HUES6 (cell line): ENCODE data around the gene PITX2.

ENCODE experiments used
- H3K27ac ChIP-seq: 2 replicates; pipeline ENCODE4 v1.7.0; 2013; ENCODE audit warnings: low read depth, mild to moderate bottlenecking, low read length, inconsistent platforms
- H3K27me3 ChIP-seq: 2 replicates; pipeline ENCODE4 v1.6.1; 2013; ENCODE audit warnings: low read length; ENCODE audit not compliant: control insufficient read depth, insufficient read depth
- H3K36me3 ChIP-seq: 2 replicates; pipeline ENCODE4 v1.6.1; 2013; ENCODE audit warnings: low read length; ENCODE audit not compliant: control insufficient read depth, insufficient read depth
- H3K4me1 ChIP-seq: 2 replicates; pipeline ENCODE4 v1.6.1; 2013; ENCODE audit warnings: low read length; ENCODE audit not compliant: control insufficient read depth, insufficient read depth
- H3K4me3 ChIP-seq: 2 replicates; pipeline ENCODE4 v1.5.1; 2013; ENCODE audit warnings: low read depth, low read length
- H3K9ac ChIP-seq: one replicate; pipeline ENCODE4 v1.6.1; 2013; ENCODE audit warnings: mild to moderate bottlenecking, low read length
- H3K9me3 ChIP-seq: 2 replicates; pipeline ENCODE4 v1.6.1; 2013; ENCODE audit warnings: low read depth, low read length; ENCODE audit not compliant: control insufficient read depth, insufficient read depth

PITX2 gene

DNA sequence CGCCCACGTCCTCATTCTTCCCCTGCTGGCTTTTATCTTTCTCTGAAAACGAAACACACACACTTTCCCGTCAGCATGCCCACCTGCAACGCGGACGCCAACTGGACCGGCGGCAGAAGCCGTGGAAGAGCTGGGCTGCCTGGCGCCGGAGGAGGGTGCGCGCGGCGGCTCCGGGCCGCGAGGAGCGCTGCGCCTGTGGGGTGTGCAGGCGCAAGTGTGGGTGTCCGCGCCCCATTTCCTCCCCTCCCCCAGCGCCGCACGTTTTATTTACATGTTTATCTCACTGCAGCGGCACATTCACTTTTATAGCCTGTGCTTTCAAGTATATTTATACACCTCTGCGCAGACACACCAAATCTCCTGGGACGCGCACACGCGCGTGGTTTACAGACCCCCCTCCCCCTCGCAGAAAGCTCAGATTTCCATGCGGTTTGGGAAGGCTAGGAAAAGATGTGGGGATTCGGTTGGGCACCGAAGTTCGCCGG, 1.5 kb downstream of the PITX2 start:
- peak overlapping the region; percentile 80; the same call in 1 of the 2 replicates for H3K27ac ChIP-seq
- H3K27me3 ChIP-seq: peaks cover 98% of the 10 kb centered on the region
- H3K4me3 ChIP-seq: peak overlapping the region; percentile 66
- peaks cover 57% of the 10 kb centered on the region for H3K4me1 ChIP-seq
- no peaks in the 10 kb centered on the region for H3K36me3 ChIP-seq
- peak overlapping the region; percentile 99 for H3K9ac ChIP-seq
- no peaks in the 10 kb centered on the region for H3K9me3 ChIP-seq

DNA sequence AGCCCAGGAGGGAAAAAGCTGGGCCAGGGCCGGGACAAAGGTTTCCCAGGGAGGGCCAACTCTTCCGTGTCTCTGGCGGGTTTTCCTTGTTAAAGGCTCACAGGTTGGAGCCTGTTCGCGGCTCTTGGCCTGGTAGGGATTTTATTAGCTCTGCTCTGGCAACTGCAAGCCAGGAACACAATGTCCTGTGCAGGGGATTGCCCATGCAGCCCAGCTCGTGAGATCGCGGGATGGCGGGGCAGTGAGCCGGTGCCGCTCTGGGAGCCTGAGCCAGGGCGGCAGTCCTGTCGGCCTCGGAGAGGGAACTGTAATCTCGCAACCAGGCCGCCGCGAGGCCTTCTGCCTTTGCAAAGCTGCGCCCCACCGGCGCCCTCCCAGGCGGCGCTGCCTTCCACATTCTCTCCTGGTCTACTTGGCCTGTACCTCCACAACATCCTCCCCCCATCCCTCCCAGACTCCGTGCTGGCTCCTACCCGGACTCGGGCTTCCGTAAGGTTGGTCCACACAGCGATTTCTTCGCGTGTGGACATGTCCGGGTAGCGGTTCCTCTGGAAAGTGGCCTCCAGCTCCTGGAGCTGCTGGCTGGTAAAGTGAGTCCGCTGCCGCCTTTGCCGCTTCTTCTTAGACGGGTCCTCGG, 2.1 kb downstream of the PITX2 start:
- peak overlapping the region; percentile 80; the same call in 1 of the 2 replicates for H3K27ac ChIP-seq
- H3K36me3 ChIP-seq: no peaks in the 10 kb centered on the region
- H3K4me3 ChIP-seq: peak overlapping the region; percentile 66
- peak overlapping the region; percentile 99 for H3K9ac ChIP-seq
- H3K4me1 ChIP-seq: peaks cover 53% of the 10 kb centered on the region
- H3K27me3 ChIP-seq: peaks cover 98% of the 10 kb centered on the region
- no peaks in the 10 kb centered on the region for H3K9me3 ChIP-seq

DNA sequence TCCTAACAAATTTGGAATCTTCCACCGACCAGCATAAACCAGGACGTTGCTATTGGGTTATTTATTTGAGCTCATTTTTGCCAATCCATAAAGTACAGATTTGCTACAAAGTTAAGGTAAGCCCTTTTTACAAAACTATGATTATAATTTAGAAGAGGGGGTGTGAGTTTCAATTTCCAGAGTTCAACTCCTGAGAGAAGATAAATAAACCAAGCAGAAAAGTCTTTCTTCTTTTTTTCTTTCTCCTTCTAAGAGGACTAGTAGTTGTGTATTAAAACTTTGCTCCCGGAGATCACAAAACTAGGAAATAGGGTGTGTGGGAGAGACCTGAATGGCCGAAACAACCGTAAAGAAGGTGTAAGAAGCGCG, 2.6 kb downstream of the PITX2 start:
- Histone ChIP-seq H3K9ac (peak overlapping the region; percentile 99), H3K36me3 (no peaks in the 10 kb centered on the region), H3K9me3 (no peaks in the 10 kb centered on the region), H3K4me3 (peak overlapping the region; percentile 66), H3K27ac (peak overlapping the region; percentile 80; the same call in 1 of the 2 replicates), H3K27me3 (peaks cover 97% of the 10 kb centered on the region), H3K4me1 (peaks cover 50% of the 10 kb centered on the region)

DNA sequence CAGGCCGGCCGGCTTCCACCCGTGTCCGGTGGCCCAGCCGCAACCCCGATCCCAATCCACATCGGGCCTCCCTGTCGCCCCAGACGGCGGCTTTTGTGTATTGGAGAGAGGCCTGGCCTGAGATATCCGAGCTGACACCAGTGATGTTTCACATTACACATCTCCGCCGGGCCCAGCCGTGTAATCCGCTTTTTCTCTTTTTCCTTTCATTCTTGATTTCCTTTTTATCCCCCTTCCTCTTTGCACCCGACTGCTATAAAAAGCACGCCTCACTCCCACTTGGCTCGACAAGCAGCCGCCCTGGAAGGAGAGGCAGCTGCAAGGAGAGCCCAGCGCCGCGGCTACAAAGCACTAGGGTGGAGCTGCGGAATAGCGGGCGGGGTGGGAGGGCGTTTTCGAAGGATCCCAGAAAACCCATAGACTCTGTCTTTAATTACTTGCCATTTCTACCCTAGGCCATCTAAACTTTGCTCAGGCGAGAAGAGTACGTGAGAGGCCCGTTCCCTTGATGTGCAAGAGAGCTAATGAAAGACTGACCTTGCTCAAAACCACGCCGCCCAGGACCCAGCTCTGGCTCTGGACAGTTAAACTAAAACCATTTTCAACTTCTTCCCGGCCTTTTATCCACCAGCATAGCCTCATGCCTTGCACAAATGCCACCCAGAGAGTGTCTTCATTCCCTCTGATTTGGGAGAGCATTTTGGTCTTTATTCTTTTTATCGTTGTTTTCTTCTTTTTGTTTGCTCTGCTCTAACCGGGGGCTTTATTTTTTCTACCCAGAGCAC, 3.2 kb downstream of the PITX2 start:
- H3K9ac ChIP-seq: peak overlapping the region; percentile 99
- peak overlapping the region; percentile 66 for H3K4me3 ChIP-seq
- peaks cover 48% of the 10 kb centered on the region for H3K4me1 ChIP-seq
- peaks cover 97% of the 10 kb centered on the region for H3K27me3 ChIP-seq
- H3K27ac ChIP-seq: peak overlapping the region; percentile 89; the same call in 1 of the 2 replicates
- no peaks in the 10 kb centered on the region for H3K9me3 ChIP-seq
- H3K36me3 ChIP-seq: no peaks in the 10 kb centered on the region

DNA sequence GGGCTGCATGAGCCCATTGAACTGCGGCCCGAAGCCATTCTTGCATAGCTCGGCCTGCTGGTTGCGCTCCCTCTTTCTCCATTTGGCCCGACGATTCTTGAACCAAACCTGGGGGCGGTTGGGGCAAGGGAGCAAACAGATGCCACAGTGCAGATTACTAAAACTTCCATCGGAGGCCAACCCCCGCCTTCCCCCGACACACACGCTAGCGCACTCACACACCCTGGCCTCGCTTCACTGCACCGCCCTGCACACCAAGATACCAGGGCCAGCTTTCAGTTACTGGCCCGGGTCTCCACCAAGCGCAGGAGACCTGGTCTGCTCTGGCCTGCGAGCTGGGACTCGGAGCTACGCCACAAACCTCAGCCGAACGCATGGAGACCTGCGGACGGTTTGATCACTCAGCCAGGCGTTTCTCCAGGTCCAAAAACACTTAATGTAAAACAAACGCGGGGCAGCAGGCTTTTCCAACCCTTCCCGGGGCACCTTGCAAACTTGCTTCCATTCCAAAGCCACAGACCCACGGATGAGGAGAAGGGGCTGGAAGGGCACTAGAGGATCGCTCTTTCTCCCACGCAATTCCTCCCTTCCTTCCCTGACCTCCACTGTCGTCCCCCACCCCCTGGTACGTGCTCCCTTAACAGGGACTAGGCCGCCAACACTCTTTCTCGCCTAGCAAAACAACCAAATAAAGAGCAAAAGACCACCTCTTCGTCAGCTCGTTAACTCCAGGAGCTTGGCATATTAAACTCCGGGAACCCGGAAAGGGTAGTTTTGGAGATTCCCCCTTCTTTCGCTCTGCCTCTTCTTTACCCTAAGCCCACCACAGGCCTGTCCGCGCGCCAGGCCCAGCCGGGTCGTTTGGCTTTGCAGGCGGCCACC, 4.1 kb downstream of the PITX2 start:
- H3K4me1 ChIP-seq: peaks cover 40% of the 10 kb centered on the region
- H3K9ac ChIP-seq: peak overlapping the region; percentile 99
- peak overlapping the region; percentile 66 for H3K4me3 ChIP-seq

DNA sequence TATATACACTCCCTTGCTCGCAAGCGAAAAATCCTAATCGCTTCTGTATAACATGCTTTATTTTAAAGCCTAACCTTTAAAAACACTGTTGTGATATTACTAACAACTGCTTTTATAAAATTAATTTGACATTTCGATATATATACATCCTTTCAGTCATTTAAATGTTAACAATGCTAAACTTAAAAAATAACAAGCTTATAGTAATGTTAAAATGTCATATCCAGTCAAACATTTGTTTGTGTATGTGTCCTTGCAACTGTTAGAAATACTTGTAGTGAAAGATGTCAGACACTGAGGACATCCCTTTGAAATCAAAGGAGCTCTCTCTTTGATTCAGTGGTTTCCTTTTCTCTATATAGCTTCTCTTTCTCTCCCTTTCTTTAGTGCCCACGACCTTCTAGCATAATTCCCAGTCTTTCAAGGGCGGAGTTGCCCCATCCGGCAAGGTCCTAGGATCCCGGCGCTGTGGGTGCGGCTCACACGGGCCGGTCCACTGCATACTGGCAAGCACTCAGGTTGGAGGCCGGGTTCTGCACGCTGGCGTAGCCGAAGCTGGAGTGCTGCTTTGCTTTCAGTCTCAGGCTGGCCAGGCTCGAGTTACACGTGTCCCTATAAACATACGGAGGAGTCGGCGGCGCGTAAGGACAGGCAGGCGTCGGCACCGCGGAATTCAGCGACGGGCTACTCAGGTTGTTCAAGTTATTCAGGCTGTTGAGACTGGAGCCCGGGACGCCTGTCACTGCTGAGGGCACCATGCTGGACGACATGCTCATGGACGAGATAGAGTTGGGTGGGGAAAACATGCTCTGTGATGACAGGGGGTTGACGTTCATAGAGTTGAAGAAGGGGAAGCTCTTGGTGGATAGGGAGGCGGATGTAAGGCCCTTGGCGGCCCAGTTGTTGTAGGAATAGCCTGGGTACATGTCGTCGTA, 5.0 kb downstream of the PITX2 start:
- peak overlapping the region; percentile 66 for H3K4me3 ChIP-seq
- peak overlapping the region; percentile 99 for H3K9ac ChIP-seq
- no peaks in the 10 kb centered on the region for H3K36me3 ChIP-seq
- peak overlapping the region; percentile 89; the same call in 1 of the 2 replicates for H3K27ac ChIP-seq
- peaks cover 41% of the 10 kb centered on the region for H3K4me1 ChIP-seq
- H3K27me3 ChIP-seq: peaks cover 99% of the 10 kb centered on the region
- H3K9me3 ChIP-seq: no peaks in the 10 kb centered on the region

More for the DNA sequence above, 4.1 kb downstream of the PITX2 start:
- Histone ChIP-seq H3K36me3 (no peaks in the 10 kb centered on the region), H3K27me3 (peaks cover 97% of the 10 kb centered on the region), H3K27ac (peak overlapping the region; percentile 89; the same call in 1 of the 2 replicates), H3K9me3 (no peaks in the 10 kb centered on the region)

DNA sequence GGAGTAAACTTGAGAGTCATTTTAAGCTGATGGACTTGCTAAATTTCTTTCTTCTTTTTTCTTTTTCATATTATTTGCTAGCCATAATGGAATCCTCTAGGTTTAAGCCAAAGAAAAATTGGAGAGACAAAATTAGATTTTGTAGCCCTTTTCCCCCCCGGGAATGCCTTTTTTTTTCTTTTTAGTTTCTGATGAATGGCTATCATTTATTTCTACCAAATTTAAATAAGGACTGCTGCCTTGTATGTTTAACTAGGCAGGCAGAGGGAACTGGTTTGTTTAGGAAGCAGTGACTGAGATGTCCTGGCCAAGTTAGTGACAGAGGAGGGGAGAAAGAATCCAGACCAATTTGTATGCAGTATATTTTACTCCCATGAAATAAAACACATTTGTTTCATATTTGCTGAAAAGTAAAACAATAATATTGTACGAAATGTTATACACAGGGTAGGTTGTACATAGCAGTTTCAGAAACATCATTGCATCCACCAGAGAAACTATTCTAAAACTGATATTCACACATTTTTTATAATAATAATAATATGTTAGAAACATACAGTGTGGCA, 5.7 kb downstream of the PITX2 start:
- peaks cover 99% of the 10 kb centered on the region for H3K27me3 ChIP-seq
- peaks cover 3% of the 10 kb centered on the region; the same call in 1 of the 2 replicates for H3K36me3 ChIP-seq
- H3K9ac ChIP-seq: peak overlapping the region; percentile 96
- H3K4me3 ChIP-seq: peak overlapping the region; percentile 66; the same call in 1 of the 2 replicates
- no peak overlapping the region; the same call in 1 of the 2 replicates for H3K27ac ChIP-seq
- no peaks in the 10 kb centered on the region for H3K9me3 ChIP-seq
- H3K4me1 ChIP-seq: peaks cover 49% of the 10 kb centered on the region

DNA sequence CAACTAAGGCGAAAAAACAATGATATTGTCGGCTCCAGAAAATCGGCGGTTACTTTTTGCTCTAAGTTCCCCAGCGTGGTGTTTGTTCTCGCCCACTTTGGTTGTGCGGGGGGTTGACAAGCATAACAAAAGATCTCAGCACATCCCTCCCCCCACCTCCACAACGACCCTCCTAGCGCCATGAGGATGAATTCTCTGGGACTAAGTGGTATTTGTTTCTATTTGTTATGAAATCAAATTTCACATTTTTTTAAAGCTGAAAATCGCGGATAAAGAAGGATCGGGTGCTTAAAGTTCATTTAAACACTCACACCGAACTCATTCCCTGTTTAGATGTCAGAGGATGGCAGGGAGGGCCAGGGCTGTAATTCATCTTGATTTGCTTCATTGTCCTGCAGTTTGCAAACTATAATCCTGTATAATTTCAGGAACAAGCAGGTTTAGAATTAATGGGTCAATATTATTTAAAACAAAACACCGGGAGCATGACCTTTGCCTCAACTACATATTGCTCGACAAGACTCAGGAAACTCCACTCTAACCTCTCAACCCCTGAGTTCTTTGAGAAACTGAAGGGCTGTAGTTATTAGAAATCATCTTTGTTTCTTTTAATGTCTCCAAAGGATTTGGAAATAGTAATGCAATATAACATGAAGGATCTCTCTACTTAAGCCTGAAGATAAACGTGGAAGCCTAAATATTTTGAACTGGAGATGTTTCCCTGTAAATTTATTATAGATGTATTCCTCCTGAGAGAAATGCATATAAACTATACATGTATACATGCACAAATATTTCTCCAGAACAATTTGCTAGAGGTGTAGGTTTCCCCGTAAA, 6.4 kb downstream of the PITX2 start:
- peak overlapping the region; percentile 73 for H3K4me3 ChIP-seq
- H3K36me3 ChIP-seq: peaks cover 4% of the 10 kb centered on the region; the same call in 1 of the 2 replicates
- H3K9me3 ChIP-seq: no peaks in the 10 kb centered on the region
- H3K9ac ChIP-seq: peak overlapping the region; percentile 96
- peaks cover 99% of the 10 kb centered on the region for H3K27me3 ChIP-seq
- H3K27ac ChIP-seq: peak overlapping the region; percentile 96; the same call in 1 of the 2 replicates
- peaks cover 53% of the 10 kb centered on the region for H3K4me1 ChIP-seq
